HCT116 (cell line): ENCODE results near the gene ZNF783. TPM values are rescaled to one million over a fixed set of nuclear protein-coding genes. Genes with fewer than 3 reads are reported as not detected.

Source experiments
- ATAC-seq: fragments of 200-7000 bp; cut with Tn5 transposase; 2 replicates; pipeline ENCODE4 v1.9.1; 2020; ENCODE audit warnings: mild to moderate bottlenecking, moderate library complexity
- BruUV-seq: library from RNA; stranded (reverse); fragments of 400-500 nt; replicated peaks from 2 replicates; lab custom pipeline; 2021; lab: Mats Ljungman, UMichigan
- CTCF ChIA-PET: fragments of 300-600 bp; sonication (Branson Sonifier 250); formaldehyde crosslinking; loops from one replicate; lab custom pipeline; 2021; ENCODE audit warnings: antibody characterized with exemption; lab: Charles Lee
- POLR2A ChIA-PET: fragments of 300-600, 350-600 bp; sonication (Branson Sonifier 250); formaldehyde crosslinking; loops from one replicate; lab custom pipeline; 2021; ENCODE audit warnings: antibody characterized with exemption; lab: Charles Lee
- RAD21 ChIA-PET, 2 experiments: fragments of 300-600 bp; sonication (Branson Sonifier 250); formaldehyde crosslinking; loops; one replicate each; lab custom pipeline; 2023; ENCODE audit warnings: low total read pairs in 2 of 2; ENCODE audit not compliant: uncharacterized antibody in 2 of 2, unreplicated experiment in 2 of 2, low non-redundant PET in 1 of 2; lab: Charles Lee
- DNase-seq: peaks from one replicate; pipeline ENCODE4 v3.0.0-alpha.2; 2010; ENCODE audit warnings: low read depth, low spot score
- H2AFZ ChIP-seq: fragments of 200-600 bp; shearing (Covaris generic), sonication (generic); 2 replicates; pipeline ENCODE4 v1.6.1; 2017; ENCODE audit warnings: low read depth, mixed run types, mixed read lengths, antibody characterized with exemption, low read length; ENCODE audit not compliant: poor library complexity, severe bottlenecking
- H3K27ac ChIP-seq: 2 replicates; pipeline ENCODE4 v1.5.1; 2012; ENCODE audit warnings: low read depth, low read length
- H3K27me3 ChIP-seq: fragments of 200-600 bp; sonication (generic); 2 replicates; pipeline ENCODE4 v1.6.1; 2016; ENCODE audit warnings: mixed run types, low read length, mixed read lengths; ENCODE audit not compliant: insufficient read depth
- H3K36me3 ChIP-seq, 2 experiments: fragments of 200-500 bp in 1 of 2; fragments of 200-600 bp in 1 of 2; sonication (Bioruptor generic) in 1 of 2; sonication (generic) in 1 of 2; 2 replicates each; pipeline versions ENCODE4 v1.5.1 to v1.6.1; 2014 to 2016; ENCODE audit warnings: low read length in 2 of 2, inconsistent platforms in 1 of 2, mixed read lengths in 1 of 2, mixed run types in 1 of 2; ENCODE audit not compliant: insufficient read depth in 2 of 2, control insufficient read depth in 1 of 2
- H3K4me1 ChIP-seq, 2 experiments: fragments of 200-600 bp in 1 of 2; sonication (generic) in 1 of 2; 2 replicates each; pipeline versions ENCODE4 v1.5.1 to v1.6.1; 2012 to 2017; ENCODE audit warnings: low read length in 2 of 2, inconsistent platforms in 1 of 2, mild to moderate bottlenecking in 1 of 2, mixed read lengths in 1 of 2, mixed run types in 1 of 2, moderate library complexity in 1 of 2; ENCODE audit not compliant: insufficient read depth in 2 of 2, control insufficient read depth in 1 of 2
- H3K4me2 ChIP-seq: fragments of 200-600 bp; sonication (generic); 2 replicates; pipeline ENCODE4 v1.6.1; 2017; ENCODE audit warnings: mixed run types, low read length, mixed read lengths
- H3K4me3 ChIP-seq, 2 experiments: fragments of 200-600 bp in 1 of 2; sonication (generic) in 1 of 2; replicated peaks in 1 of 2; 2 replicates each; pipeline ENCODE4 v1.5.1; 2011 to 2016; ENCODE audit warnings: low read length in 2 of 2, control low read depth in 1 of 2, low read depth in 1 of 2, mild to moderate bottlenecking in 1 of 2, mixed read lengths in 1 of 2, mixed run types in 1 of 2
- H3K79me2 ChIP-seq: fragments of 200-600 bp; sonication (generic); 2 replicates; pipeline ENCODE4 v1.6.1; 2017; ENCODE audit warnings: mild to moderate bottlenecking, mixed run types, low read length, moderate library complexity, mixed read lengths; ENCODE audit not compliant: insufficient read depth
- H3K9ac ChIP-seq: fragments of 200-600 bp; sonication (generic); 2 replicates; pipeline ENCODE4 v1.6.1; 2016; ENCODE audit warnings: low read length, mixed read lengths
- H3K9me2 ChIP-seq: fragments of 200-600 bp; sonication (generic), shearing (Covaris generic); 2 replicates; pipeline ENCODE4 v1.6.1; 2017; ENCODE audit warnings: mixed run types, mild to moderate bottlenecking, moderate library complexity; ENCODE audit not compliant: insufficient read depth
- H3K9me3 ChIP-seq, 2 experiments: fragments of 200-500 bp in 1 of 2; fragments of 200-600 bp in 1 of 2; sonication (Bioruptor generic) in 1 of 2; sonication (generic) in 1 of 2; 2 replicates each; pipeline ENCODE4 v1.6.1; 2014 to 2017; ENCODE audit warnings: low read length in 2 of 2, mixed read lengths in 2 of 2, inconsistent platforms in 1 of 2, low read depth in 1 of 2, mild to moderate bottlenecking in 1 of 2, mixed run types in 1 of 2, moderate library complexity in 1 of 2; ENCODE audit not compliant: control insufficient read depth in 1 of 2, insufficient read depth in 1 of 2
- H4K20me1 ChIP-seq: fragments of 200-600 bp; sonication (generic), shearing (Covaris generic); 2 replicates; pipeline ENCODE4 v1.6.1; 2017; ENCODE audit warnings: mixed run types, mild to moderate bottlenecking, moderate library complexity; ENCODE audit not compliant: insufficient read depth
- EZH2phosphoT487 ChIP-seq: fragments of 200-600 bp; IDR thresholded peaks from 2 replicates; pipeline ENCODE4 v1.6.1; 2018; ENCODE audit warnings: antibody characterized with exemption, borderline replicate concordance
- FOSL1 ChIP-seq: IDR thresholded peaks from 2 replicates; pipeline ENCODE4 v1.6.1; 2012; ENCODE audit warnings: low read depth
- POLR2AphosphoS5 ChIP-seq: IDR thresholded peaks from 2 replicates; pipeline ENCODE4 v1.6.1; 2011; ENCODE audit warnings: mild to moderate bottlenecking, low read depth, low read length, moderate library complexity
- RAD21 ChIP-seq: IDR thresholded peaks from 2 replicates; pipeline ENCODE4 v1.6.1; 2012; ENCODE audit warnings: low read depth, mild to moderate bottlenecking
- YY1 ChIP-seq: IDR thresholded peaks from 2 replicates; pipeline ENCODE4 v1.6.1; 2011; ENCODE audit warnings: low read length, low read depth, moderate library complexity, mild to moderate bottlenecking; ENCODE audit not compliant: insufficient replicate concordance; ENCODE audit errors: extremely low read depth
- intact Hi-C: fragments of 100-400 bp; cut with micrococcal nuclease; formaldehyde crosslinking; loops from 2 replicates; pipeline ENCODE4 v1.10.0; 2022
- total RNA-seq: library from RNA; stranded (reverse); gene quantifications from one replicate; pipeline ENCODE4 v1.2.1, GENCODE V29; 2021; ENCODE audit not compliant: unreplicated experiment

Gene ZNF783
- total RNA-seq, 1 experiment from 2014 or later = 12.5 TPM

DNA sequence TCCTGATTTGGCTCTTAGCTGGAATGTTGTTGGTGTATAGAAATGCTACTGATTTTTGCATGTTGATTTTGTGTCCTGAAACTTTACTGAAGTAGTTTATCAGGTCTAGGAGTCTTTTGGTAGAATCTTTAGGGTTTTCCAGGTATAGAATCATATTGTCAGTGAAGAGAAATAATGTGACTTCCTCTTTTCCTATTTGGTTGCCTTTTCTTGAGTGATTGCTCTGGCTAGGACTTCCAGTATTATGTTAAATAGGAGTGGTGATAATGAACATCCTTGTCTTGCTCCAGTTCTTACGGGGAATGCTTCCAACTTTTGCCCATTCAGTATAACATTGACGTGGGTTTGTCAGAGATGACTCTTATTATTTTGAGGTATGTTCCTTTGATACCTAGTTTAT lies 52.0 kb downstream of the ZNF783 start:
- Histone ChIP-seq H3K36me3 (no peaks in the 10 kb centered on the region), H3K9ac (no peak overlapping the region), H2AFZ (no peak overlapping the region), H3K79me2 (no peaks in the 10 kb centered on the region), H3K9me3 (no peaks in the 10 kb centered on the region), H3K4me3 (no peak overlapping the region), H3K4me2 (no peak overlapping the region), H3K4me1 (no peaks in the 10 kb centered on the region), H3K9me2 (no peaks in the 10 kb centered on the region), H3K27me3 (no peaks in the 10 kb centered on the region), H4K20me1 (no peaks in the 10 kb centered on the region), H3K27ac (no peak overlapping the region)
- ChIA-PET CTCF (no interaction called here), POLR2A (no interaction called here), RAD21 (no interaction called here)
- no TSS peak for BruUV-seq
- no peak for TF ChIP-seq EZH2phosphoT487
- DNase-seq (no peak), ATAC-seq (no peak)
- intact Hi-C loops = no loop called here

DNA sequence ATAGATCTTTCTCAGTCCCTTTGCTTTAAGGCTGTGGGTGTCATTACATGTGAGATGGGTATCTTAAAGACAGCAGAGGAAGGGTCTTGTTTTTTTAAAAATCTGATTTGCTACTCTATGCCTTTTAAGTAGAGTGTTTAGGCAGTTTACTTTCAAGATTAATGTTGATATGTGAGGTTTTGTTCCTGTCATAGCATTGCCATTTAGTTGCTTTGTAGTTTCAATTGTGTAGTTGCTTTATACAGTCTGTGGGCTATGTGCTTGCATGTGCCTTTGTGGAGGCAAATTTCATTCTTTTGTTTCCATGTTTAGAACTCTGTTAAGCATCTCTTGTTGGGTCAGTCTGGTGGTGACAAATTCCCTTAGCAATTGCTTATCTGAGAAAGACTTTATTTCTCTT lies 54.6 kb downstream of the ZNF783 start:
- H3K9me2 ChIP-seq = no peaks in the 10 kb centered on the region
- DNase-seq = no peak
- TF ChIP-seq POLR2AphosphoS5 (no peak), RAD21 (no peak), FOSL1 (no peak), YY1 (no peak)
- TF ChIP-seq, all 23 proteins: peak for 0
- ChIA-PET CTCF (no interaction called here), RAD21 (no interaction called here), POLR2A (no interaction called here)
- no peak overlapping the region for H3K27ac ChIP-seq
- intact Hi-C loops = no loop called here
- no peak overlapping the region for H2AFZ ChIP-seq
- no peak overlapping the region for H3K4me3 ChIP-seq
- H3K4me1 ChIP-seq = no peaks in the 10 kb centered on the region
- H3K9me3 ChIP-seq = no peaks in the 10 kb centered on the region
- H4K20me1 ChIP-seq = no peaks in the 10 kb centered on the region
- no peaks in the 10 kb centered on the region for H3K79me2 ChIP-seq
- H3K27me3 ChIP-seq = no peaks in the 10 kb centered on the region
- no peak for ATAC-seq
- no peak overlapping the region for H3K4me2 ChIP-seq
- no TSS peak for BruUV-seq
- no peak overlapping the region for H3K9ac ChIP-seq
- H3K36me3 ChIP-seq = no peaks in the 10 kb centered on the region
